OCI-LY3 (cell line): Measurements from ENCODE around the gene GPR61.

Source experiments
- EZH2phosphoT487 ChIP-seq: fragments of 200-600 bp; shearing (Covaris generic); IDR thresholded peaks from 2 replicates; pipeline ENCODE4 v1.6.1; 2018; ENCODE audit warnings: antibody characterized with exemption, mixed run types, low read depth
- TF ChIP-seq, protein P1 (sequence below): fragments of 200-600, 300-600 bp; sonication (generic); IDR thresholded peaks from 2 replicates; pipeline ENCODE4 v1.5.1; 2014; ENCODE audit warnings: antibody characterized with exemption, low read length, low read depth

DNA sequence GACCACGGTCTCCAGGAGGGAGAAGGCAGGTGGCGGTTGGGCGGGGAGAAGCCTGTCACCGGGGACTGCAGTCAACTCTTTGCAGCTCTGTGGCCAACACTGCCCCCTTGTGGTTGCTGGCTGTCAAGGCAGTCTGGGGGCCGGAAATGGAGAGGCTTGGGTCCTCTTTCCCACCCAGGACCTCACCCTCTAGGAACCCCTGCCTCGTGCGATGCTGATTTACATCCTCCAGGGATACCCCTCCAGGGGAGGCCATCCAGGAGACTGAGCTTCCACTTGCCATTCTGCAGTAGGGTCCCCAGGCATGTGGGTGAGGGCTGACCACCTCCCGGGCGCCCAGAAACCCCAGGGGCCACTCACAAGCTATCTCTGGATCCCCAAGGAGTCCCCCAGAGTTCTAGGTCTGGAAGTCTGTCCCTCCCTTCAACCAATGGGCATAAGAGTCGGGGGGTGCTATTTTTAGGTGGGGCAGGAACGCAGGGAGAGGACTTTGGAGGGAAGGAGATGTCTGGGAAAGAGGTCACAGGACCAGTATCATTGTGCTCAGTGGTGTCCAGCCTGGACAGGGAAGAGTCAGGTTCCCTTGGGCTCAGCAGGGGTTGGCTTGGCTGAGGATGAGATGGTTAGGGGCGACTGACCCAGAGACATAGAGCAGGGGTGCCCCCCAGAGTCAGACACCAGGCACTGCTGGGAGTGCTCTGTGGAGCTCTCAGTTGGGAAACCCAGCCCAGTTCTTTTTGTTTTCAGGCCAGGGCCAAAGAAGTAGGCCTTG lies 7.1 kb upstream of the GPR61 start:
- TF ChIP-seq, protein P1, sequence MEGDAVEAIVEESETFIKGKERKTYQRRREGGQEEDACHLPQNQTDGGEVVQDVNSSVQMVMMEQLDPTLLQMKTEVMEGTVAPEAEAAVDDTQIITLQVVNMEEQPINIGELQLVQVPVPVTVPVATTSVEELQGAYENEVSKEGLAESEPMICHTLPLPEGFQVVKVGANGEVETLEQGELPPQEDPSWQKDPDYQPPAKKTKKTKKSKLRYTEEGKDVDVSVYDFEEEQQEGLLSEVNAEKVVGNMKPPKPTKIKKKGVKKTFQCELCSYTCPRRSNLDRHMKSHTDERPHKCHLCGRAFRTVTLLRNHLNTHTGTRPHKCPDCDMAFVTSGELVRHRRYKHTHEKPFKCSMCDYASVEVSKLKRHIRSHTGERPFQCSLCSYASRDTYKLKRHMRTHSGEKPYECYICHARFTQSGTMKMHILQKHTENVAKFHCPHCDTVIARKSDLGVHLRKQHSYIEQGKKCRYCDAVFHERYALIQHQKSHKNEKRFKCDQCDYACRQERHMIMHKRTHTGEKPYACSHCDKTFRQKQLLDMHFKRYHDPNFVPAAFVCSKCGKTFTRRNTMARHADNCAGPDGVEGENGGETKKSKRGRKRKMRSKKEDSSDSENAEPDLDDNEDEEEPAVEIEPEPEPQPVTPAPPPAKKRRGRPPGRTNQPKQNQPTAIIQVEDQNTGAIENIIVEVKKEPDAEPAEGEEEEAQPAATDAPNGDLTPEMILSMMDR, result peak; percentile 70
- TF ChIP-seq EZH2phosphoT487, result no peak
